SK-N-SH (cell line): ENCODE measurements around the gene IMPA2. TPM values are rescaled to one million over a fixed set of nuclear protein-coding genes. Genes with fewer than 3 reads are reported as not detected.

Source experiments
- CTCF ChIA-PET: fragments of 300-600, 350-600 bp; formaldehyde crosslinking; extraction: SDS; loops from one replicate; lab custom pipeline; 2021; lab: Yijun Ruan, JAX
- POLR2A ChIA-PET: fragments of 350-600 bp; sonication (Branson Sonifier 250); formaldehyde crosslinking; extraction: SDS; loops from one replicate; lab custom pipeline; 2020; ENCODE audit warnings: antibody characterized with exemption, inconsistent platforms; lab: Yijun Ruan, JAX
- DNase-seq: peaks from one replicate; pipeline ENCODE4 v3.0.0; 2012
- H2AFZ ChIP-seq: fragments of 200-600 bp; sonication (generic); 2 replicates; pipeline ENCODE4 v1.8.1; 2016; ENCODE audit warnings: antibody characterized with exemption, mild to moderate bottlenecking, low read depth
- H3F3A ChIP-seq: fragments of 200-600 bp; sonication (generic); replicated peaks from 2 replicates; pipeline ENCODE3; 2016; ENCODE audit warnings: antibody characterized with exemption, mild to moderate bottlenecking; ENCODE audit not compliant: insufficient read depth
- H3K27ac ChIP-seq, 2 experiments: fragments of 200-500 bp in 1 of 2; fragments of 200-600 bp in 1 of 2; sonication (Bioruptor generic) in 1 of 2; sonication (generic), shearing (Covaris generic) in 1 of 2; 2 replicates each; pipeline versions ENCODE4 v1.5.1 to v1.6.1; 2014 to 2016; ENCODE audit warnings: low read depth in 2 of 2, inconsistent platforms in 1 of 2, low read length in 1 of 2, mild to moderate bottlenecking in 1 of 2, mixed read lengths in 1 of 2
- H3K27me3 ChIP-seq: fragments of 200-600 bp; sonication (generic), shearing (Covaris generic); 2 replicates; pipeline ENCODE4 v1.6.1; 2016; ENCODE audit warnings: mixed run types; ENCODE audit not compliant: insufficient read depth
- H3K36me3 ChIP-seq, 2 experiments: fragments of 200-500 bp in 1 of 2; fragments of 200-600 bp in 1 of 2; sonication (Bioruptor generic) in 1 of 2; sonication (generic) in 1 of 2; replicated peaks in 1 of 2; 2 replicates each; pipeline versions ENCODE3 to v1.5.1; 2014 to 2016; ENCODE audit warnings: low read length in 1 of 2, mild to moderate bottlenecking in 1 of 2; ENCODE audit not compliant: insufficient read depth in 2 of 2, control insufficient read depth in 1 of 2
- H3K4me1 ChIP-seq, 2 experiments: fragments of 200-500 bp in 1 of 2; fragments of 200-600 bp in 1 of 2; sonication (Bioruptor generic) in 1 of 2; sonication (generic), shearing (Covaris generic) in 1 of 2; 2 replicates each; pipeline versions ENCODE4 v1.5.1 to v1.6.1; 2014 to 2016; ENCODE audit warnings: low read depth in 1 of 2, low read length in 1 of 2, mixed run types in 1 of 2; ENCODE audit not compliant: insufficient read depth in 2 of 2, control insufficient read depth in 1 of 2
- H3K4me2 ChIP-seq: fragments of 200-600 bp; sonication (generic), shearing (Covaris generic); 2 replicates; pipeline ENCODE4 v1.6.1; 2017; ENCODE audit warnings: mixed run types
- H3K4me3 ChIP-seq, 2 experiments: fragments of 200-500 bp in 1 of 2; fragments of 200-600 bp in 1 of 2; sonication (Bioruptor generic) in 1 of 2; sonication (generic), shearing (Covaris generic) in 1 of 2; 2 replicates each; pipeline versions ENCODE4 v1.5.1 to v1.8.1; 2014 to 2016; ENCODE audit warnings: low read depth in 2 of 2, inconsistent platforms in 1 of 2, low read length in 1 of 2, mild to moderate bottlenecking in 1 of 2, mixed read lengths in 1 of 2, moderate library complexity in 1 of 2
- H3K79me2 ChIP-seq: fragments of 200-600 bp; sonication (generic); 2 replicates; pipeline ENCODE4 v1.8.1; 2017; ENCODE audit warnings: mild to moderate bottlenecking; ENCODE audit not compliant: insufficient read depth
- H3K9ac ChIP-seq: fragments of 200-600 bp; sonication (generic); 2 replicates; pipeline ENCODE4 v1.6.1; 2017; ENCODE audit warnings: mixed run types
- H3K9me2 ChIP-seq: fragments of 200-600 bp; sonication (generic); 2 replicates; pipeline ENCODE4 v1.6.1; 2017; ENCODE audit warnings: mixed run types
- H3K9me3 ChIP-seq: fragments of 200-600 bp; sonication (generic); 2 replicates; pipeline ENCODE4 v1.6.1; 2017; ENCODE audit warnings: mixed run types, mild to moderate bottlenecking, moderate library complexity
- H4K20me1 ChIP-seq: fragments of 200-600 bp; sonication (generic); 2 replicates; pipeline ENCODE4 v1.6.1; 2017; ENCODE audit warnings: mild to moderate bottlenecking, mixed run types; ENCODE audit not compliant: insufficient read depth
- ELF1 ChIP-seq: IDR thresholded peaks from 2 replicates; pipeline ENCODE4 v1.4.0; 2012
- EP300 ChIP-seq, 2 experiments: IDR thresholded peaks; 2 replicates each; pipeline versions ENCODE4 v1.4.0 to v1.6.1; 2012; ENCODE audit warnings: borderline replicate concordance in 1 of 2, low read depth in 1 of 2, low read length in 1 of 2
- FOXM1 ChIP-seq: IDR thresholded peaks from 2 replicates; pipeline ENCODE4 v1.4.0; 2012; ENCODE audit warnings: low read depth, mild to moderate bottlenecking
- GATA2 ChIP-seq: sonication (generic); formaldehyde crosslinking; IDR thresholded peaks from 2 replicates; pipeline ENCODE4 v1.5.0; 2020; ENCODE audit warnings: mild to moderate bottlenecking, missing genetic modification reagents
- MXI1 ChIP-seq: IDR thresholded peaks from 2 replicates; pipeline ENCODE4 v1.6.1; 2012; ENCODE audit warnings: mild to moderate bottlenecking, low read depth, low read length, improper control_type of control experiment
- REST ChIP-seq: IDR thresholded peaks from 2 replicates; pipeline ENCODE4 v1.6.1; 2012; ENCODE audit warnings: mild to moderate bottlenecking, low read depth, low read length, moderate library complexity
- RXRA ChIP-seq: IDR thresholded peaks from 2 replicates; pipeline ENCODE4 v1.4.0; 2012; ENCODE audit warnings: low read depth, mild to moderate bottlenecking, borderline replicate concordance
- SIN3A ChIP-seq: IDR thresholded peaks from 2 replicates; pipeline ENCODE4 v1.6.1; 2012; ENCODE audit warnings: low read depth, mild to moderate bottlenecking, low read length, moderate library complexity, borderline replicate concordance
- SMC3 ChIP-seq: IDR thresholded peaks from 2 replicates; pipeline ENCODE4 v1.6.1; 2012; ENCODE audit warnings: low read depth, low read length, improper control_type of control experiment
- TAF1 ChIP-seq: IDR thresholded peaks from 2 replicates; pipeline ENCODE4 v1.6.1; 2012; ENCODE audit warnings: low read depth, mild to moderate bottlenecking, low read length, moderate library complexity, borderline replicate concordance
- TCF12 ChIP-seq: IDR thresholded peaks from 2 replicates; pipeline ENCODE4 v1.4.0; 2012
- WGBS: methylation state at CpG from one replicate; pipeline ENCODE4 v1.1.6; 2017; ENCODE audit warnings: low lambda C conversion rate; 5-methylcytosine and 5-hydroxymethylcytosine counted together
- polyA plus RNA-seq, 3 experiments: library from polyadenylated mRNA; depleted of rRNA; stranded (reverse); fragments of >200 nt; gene quantifications; 2 replicates each; pipeline ENCODE4 v1.2.3, GENCODE V29; 2012

IMPA2 gene
- polyA plus RNA-seq, 1 of the 3 experiments (the other 2 are of a cell fraction): 0.18 TPM

- Histone ChIP-seq H3K27me3 (peaks cover 84% of the 10 kb centered on the region), H3K4me3 (no peak overlapping the region), H3K27ac (no peak overlapping the region), H4K20me1 (no peaks in the 10 kb centered on the region), H3K9me2 (no peaks in the 10 kb centered on the region), H3K9ac (no peak overlapping the region), H3F3A (no peaks in the 10 kb centered on the region), H3K4me1 (no peaks in the 10 kb centered on the region), H2AFZ (no peak overlapping the region), H3K9me3 (no peaks in the 10 kb centered on the region), H3K79me2 (no peaks in the 10 kb centered on the region), H3K36me3 (no peaks in the 10 kb centered on the region), H3K4me2 (no peak overlapping the region)
- POLR2A ChIA-PET: no interaction called here
- no peak for TF ChIP-seq SMC3
- TF ChIP-seq MXI1: no peak
- no peak for TF ChIP-seq FOXM1
- DNase-seq: no peak
- CTCF ChIA-PET: interaction anchor here (0.9 to 8.2 kb wide), 7 partner anchors 20 to 338 kb away, joined by 3 to 95 read pairs (median 3); no protein-coding TSS in a partner anchor
- 18% methylated on average over 7 of the region's 11 CpGs for WGBS
Measured at GRCh38 chr18:11993264-11993916, 12.1 kb downstream of the IMPA2 start.

GRCh38 chr18:11994336-11994702 is 13.0 kb downstream of the IMPA2 start:
- Histone ChIP-seq H3F3A (no peaks in the 10 kb centered on the region), H3K9me2 (no peaks in the 10 kb centered on the region), H2AFZ (no peak overlapping the region), H4K20me1 (no peaks in the 10 kb centered on the region), H3K4me3 (no peak overlapping the region), H3K9ac (no peak overlapping the region), H3K36me3 (no peaks in the 10 kb centered on the region), H3K4me1 (no peaks in the 10 kb centered on the region), H3K4me2 (no peak overlapping the region)
- 6% methylated on average over 4 of the region's 4 CpGs for WGBS
- CTCF ChIA-PET: interaction anchor here (1.0 to 8.2 kb wide), 8 partner anchors 13 to 339 kb away, joined by 3 to 95 read pairs (median 10); partner anchors contain the start of gene IMPA2
- TF ChIP-seq REST (no peak), TCF12 (no peak), TAF1 (no peak), RXRA (no peak), EP300 (IDR thresholded peaks at IDR 0.05; ENCODE audit: borderline replicate concordance in 1 of 2, low read depth in 1 of 2, low read length in 1 of 2) (no peak), GATA2 (CRISPR knock-in tag) (no peak), ELF1 (no peak), SIN3A (no peak)
- TF ChIP-seq, all 33 proteins: peak for 0
- H3K9me3 ChIP-seq: no peaks in the 10 kb centered on the region
- POLR2A ChIA-PET: no interaction called here
- no peak for DNase-seq
- H3K27me3 ChIP-seq: peaks cover 79% of the 10 kb centered on the region
- H3K27ac ChIP-seq: no peak overlapping the region
- no peaks in the 10 kb centered on the region for H3K79me2 ChIP-seq
